ENCODE data around the gene PPP4C. TPM values are rescaled to one million over a fixed set of nuclear protein-coding genes. Genes with fewer than 3 reads are reported as not detected.
A peak's percentile ranks its signal among the peaks of the same experiment; 100 is the strongest.

Gene PPP4C
- total RNA-seq, 1 experiment from 2014 or later, result 93.2 TPM

- Mint-ChIP-seq H3K27me3 (ENCODE audit: insufficient read depth, unreplicated experiment) (no peaks in the 10 kb centered on the region), H3K4me3 (ENCODE audit: unreplicated experiment) (peak overlapping the region; percentile 97), H3K9me3 (ENCODE audit: unreplicated experiment) (no peaks in the 10 kb centered on the region), H3K4me1 (ENCODE audit: insufficient read depth, unreplicated experiment) (peaks cover 25% of the 10 kb centered on the region), H3K27ac (ENCODE audit: low read depth, unreplicated experiment) (peak overlapping the region; percentile 95), H3K36me3 (ENCODE audit: insufficient read depth, unreplicated experiment) (peaks cover 39% of the 10 kb centered on the region)
- peak; percentile 55 for DNase-seq (ENCODE audit: unreplicated experiment)
- BruUV-seq (replicated peaks), result no TSS peak
- TF ChIP-seq, protein P1, sequence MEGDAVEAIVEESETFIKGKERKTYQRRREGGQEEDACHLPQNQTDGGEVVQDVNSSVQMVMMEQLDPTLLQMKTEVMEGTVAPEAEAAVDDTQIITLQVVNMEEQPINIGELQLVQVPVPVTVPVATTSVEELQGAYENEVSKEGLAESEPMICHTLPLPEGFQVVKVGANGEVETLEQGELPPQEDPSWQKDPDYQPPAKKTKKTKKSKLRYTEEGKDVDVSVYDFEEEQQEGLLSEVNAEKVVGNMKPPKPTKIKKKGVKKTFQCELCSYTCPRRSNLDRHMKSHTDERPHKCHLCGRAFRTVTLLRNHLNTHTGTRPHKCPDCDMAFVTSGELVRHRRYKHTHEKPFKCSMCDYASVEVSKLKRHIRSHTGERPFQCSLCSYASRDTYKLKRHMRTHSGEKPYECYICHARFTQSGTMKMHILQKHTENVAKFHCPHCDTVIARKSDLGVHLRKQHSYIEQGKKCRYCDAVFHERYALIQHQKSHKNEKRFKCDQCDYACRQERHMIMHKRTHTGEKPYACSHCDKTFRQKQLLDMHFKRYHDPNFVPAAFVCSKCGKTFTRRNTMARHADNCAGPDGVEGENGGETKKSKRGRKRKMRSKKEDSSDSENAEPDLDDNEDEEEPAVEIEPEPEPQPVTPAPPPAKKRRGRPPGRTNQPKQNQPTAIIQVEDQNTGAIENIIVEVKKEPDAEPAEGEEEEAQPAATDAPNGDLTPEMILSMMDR (IDR thresholded peaks at IDR 0.05; ENCODE audit: unreplicated experiment), result peak; percentile 15
- ChIA-PET CTCF (interaction anchor here (0.6 to 1.6 kb wide), 10 partner anchors 9 to 1575 kb away, joined by 3 to 5 read pairs (median 3); partner anchors contain the start of gene TLCD3B), POLR2A (interaction anchor here (0.7 to 6.7 kb wide), 8 partner anchors 9 to 260 kb away, joined by 3 to 173 read pairs (median 17); partner anchors contain the start of genes MAPK3, PPP4C and TBX6)
- intact Hi-C loops (cut with micrococcal nuclease), result no loop called here
Observed at GRCh38 chr16:30063893-30064728, 11.7 kb upstream of the PPP4C start.

DNA sequence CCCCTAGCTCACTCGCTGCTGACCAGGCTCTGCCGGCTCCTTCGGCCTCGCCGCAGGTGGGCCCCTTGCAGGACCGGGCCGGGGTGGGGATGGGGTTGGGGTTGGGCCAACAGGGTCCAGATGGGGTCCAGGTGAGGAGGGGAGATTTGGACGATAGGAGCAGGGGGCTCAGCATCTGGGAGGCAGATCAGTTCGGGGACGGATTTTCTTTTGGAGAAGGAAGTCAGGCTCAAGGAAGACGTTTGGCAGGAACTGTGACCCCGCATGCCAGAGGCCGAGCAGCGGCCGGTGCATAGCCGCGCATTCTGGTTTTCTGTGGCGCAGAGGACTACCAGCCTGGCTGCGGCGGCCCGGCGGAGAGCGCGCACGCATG is 11.1 kb upstream of the PPP4C start:
- H3K27me3 Mint-ChIP-seq (ENCODE audit: insufficient read depth, unreplicated experiment), result no peaks in the 10 kb centered on the region
- no peak for DNase-seq (ENCODE audit: unreplicated experiment)
- TF ChIP-seq, protein P1 (IDR thresholded peaks at IDR 0.05; ENCODE audit: unreplicated experiment), result no peak
- intact Hi-C loops (cut with micrococcal nuclease), result loop anchor here (1.0 kb wide), 1 partner anchor 11 kb away; a partner anchor contains a TSS
- BruUV-seq (replicated peaks), result no TSS peak
- ChIA-PET POLR2A (interaction anchor here (0.7 to 6.7 kb wide), 17 partner anchors 9 to 683 kb away, joined by 3 to 173 read pairs (median 8); partner anchors contain the start of genes FBRS, MAPK3, MVP and PPP4C), CTCF (interaction anchor here (0.6 to 0.7 kb wide), 4 partner anchors 82 to 1575 kb away, joined by 3 to 4 read pairs (median 3); no protein-coding TSS in a partner anchor)
- peak overlapping the region; percentile 97 for H3K4me3 Mint-ChIP-seq (ENCODE audit: unreplicated experiment)
- peaks cover 45% of the 10 kb centered on the region for H3K36me3 Mint-ChIP-seq (ENCODE audit: insufficient read depth, unreplicated experiment)
- H3K4me1 Mint-ChIP-seq (ENCODE audit: insufficient read depth, unreplicated experiment), result peaks cover 25% of the 10 kb centered on the region
- peak overlapping the region; percentile 95 for H3K27ac Mint-ChIP-seq (ENCODE audit: low read depth, unreplicated experiment)
- no peaks in the 10 kb centered on the region for H3K9me3 Mint-ChIP-seq (ENCODE audit: unreplicated experiment)

- BruUV-seq (replicated peaks), result TSS peak; percentile 59
- intact Hi-C loops (cut with micrococcal nuclease), result loop anchor here (1.0 kb wide), 1 partner anchor 12 kb away; a partner anchor contains a TSS
- peak within 1 kb of the TSS; percentile 97 for H3K4me3 Mint-ChIP-seq (ENCODE audit: unreplicated experiment)
Observed at GRCh38 chr16:30065102-30065942, 10.5 kb upstream of the PPP4C start, which contains the start of gene ALDOA. Gene ALDOA, plus strand, starts transcription at chr16:30065760. Its CDS starts 1,138 bp downstream, at chr16:30066898.

More at GRCh38 chr16:30065102-30065942, 10.5 kb upstream of the PPP4C start, which contains the start of gene ALDOA:
- Mint-ChIP-seq H3K27me3 (ENCODE audit: insufficient read depth, unreplicated experiment) (no peaks in the 10 kb centered on the region), H3K27ac (ENCODE audit: low read depth, unreplicated experiment) (peak within 1 kb of the TSS; percentile 95), H3K36me3 (ENCODE audit: insufficient read depth, unreplicated experiment) (peaks cover 51% of the 10 kb centered on the region), H3K9me3 (ENCODE audit: unreplicated experiment) (no peaks in the 10 kb centered on the region), H3K4me1 (ENCODE audit: insufficient read depth, unreplicated experiment) (peaks cover 25% of the 10 kb centered on the region)
- CTCF ChIA-PET, result interaction anchor here (0.6 to 2.3 kb wide), 4 partner anchors 10 to 1576 kb away, joined by 3 to 9 read pairs (median 4); no protein-coding TSS in a partner anchor
- TF ChIP-seq, protein P1 (IDR thresholded peaks at IDR 0.05; ENCODE audit: unreplicated experiment), result no peak
- POLR2A ChIA-PET, result interaction anchor here (0.6 to 6.7 kb wide), 38 partner anchors 10 to 1202 kb away, joined by 3 to 173 read pairs (median 4); partner anchors contain the start of genes CORO1A, FBRS, HIRIP3 and KIF22
- DNase-seq (ENCODE audit: unreplicated experiment), result peak; percentile 99

Measured in MCF 10A (cell line).